WTC11 (cell line): ENCODE data around the gene RHBDD1. TPM values are rescaled to one million over a fixed set of nuclear protein-coding genes. Genes with fewer than 3 reads are reported as not detected.
"Not testable (repeated sequence)": the region's sequence is repeated elsewhere in the genome, so short reads cannot be mapped to it uniquely, and the experiment has no call there.

ENCODE experiments used
- ATAC-seq: fragments of 200-7000 bp; cut with Tn5 transposase; 2 replicates; pipeline ENCODE4 v1.10.0; 2021; ENCODE audit warnings: mild to moderate bottlenecking, moderate library complexity
- CTCF ChIA-PET: fragments of 300-600 bp; sonication (Branson Sonifier 250); formaldehyde crosslinking; loops from one replicate; lab custom pipeline; 2021; ENCODE audit warnings: antibody characterized with exemption; lab: Charles Lee
- POLR2A ChIA-PET: fragments of 350-600 bp; sonication (Branson Sonifier 250); formaldehyde crosslinking; loops from one replicate; lab custom pipeline; 2021; ENCODE audit warnings: antibody characterized with exemption; lab: Charles Lee
- DNase-seq: peaks from one replicate; pipeline ENCODE4 v3.0.0; 2021; ENCODE audit warnings: low spot score
- H3K27ac Mint-ChIP-seq: 2 replicates; pipeline ENCODE4 v1.8.0; 2021; ENCODE audit warnings: mixed read lengths
- H3K27me3 Mint-ChIP-seq: 2 replicates; pipeline ENCODE4 v1.8.0; 2021; ENCODE audit warnings: low read depth, mild to moderate bottlenecking, moderate library complexity, mixed read lengths
- H3K36me3 Mint-ChIP-seq: 2 replicates; pipeline ENCODE4 v1.8.0; 2021; ENCODE audit warnings: mixed read lengths
- H3K4me1 Mint-ChIP-seq: 2 replicates; pipeline ENCODE4 v1.8.0; 2022; ENCODE audit warnings: mixed read lengths
- H3K4me3 Mint-ChIP-seq: 2 replicates; pipeline ENCODE4 v1.8.0; 2021; ENCODE audit warnings: mild to moderate bottlenecking, moderate library complexity, mixed read lengths
- H3K9me3 Mint-ChIP-seq: 2 replicates; pipeline ENCODE4 v1.8.0; 2021; ENCODE audit warnings: mixed read lengths
- CBFB ChIP-seq: sonication (generic); formaldehyde crosslinking; IDR thresholded peaks from 2 replicates; pipeline ENCODE4 v1.8.1; 2022; ENCODE audit warnings: mild to moderate bottlenecking, low read depth, missing genetic modification reagents
- CREB1 ChIP-seq: sonication (generic); formaldehyde crosslinking; IDR thresholded peaks from 2 replicates; pipeline ENCODE4 v1.8.0; 2023; ENCODE audit warnings: mild to moderate bottlenecking, missing genetic modification reagents
- ELF4 ChIP-seq: sonication (generic); formaldehyde crosslinking; IDR thresholded peaks from 2 replicates; pipeline ENCODE4 v1.8.1; 2022; ENCODE audit warnings: low read depth, mild to moderate bottlenecking, moderate library complexity, missing genetic modification reagents
- EMX1 ChIP-seq: fragments of 250-450 bp; sonication (Bioruptor Pico); IDR thresholded peaks from 2 replicates; pipeline ENCODE4 v1.8.0; 2021; ENCODE audit warnings: mild to moderate bottlenecking
- ETV6 ChIP-seq: sonication (generic); formaldehyde crosslinking; IDR thresholded peaks from 2 replicates; pipeline ENCODE4 v1.8.1; 2022; ENCODE audit warnings: mild to moderate bottlenecking, missing genetic modification reagents
- FOXJ3 ChIP-seq: sonication (generic); formaldehyde crosslinking; IDR thresholded peaks from 2 replicates; pipeline ENCODE4 v1.9.0; 2021; ENCODE audit warnings: missing genetic modification reagents, mild to moderate bottlenecking, borderline replicate concordance
- JAZF1 ChIP-seq: fragments of 250-450 bp; sonication (Bioruptor Pico); IDR thresholded peaks from 2 replicates; pipeline ENCODE4 v1.9.0; 2021; ENCODE audit warnings: moderate library complexity, mild to moderate bottlenecking, inconsistent platforms
- JUN ChIP-seq: sonication (generic); formaldehyde crosslinking; IDR thresholded peaks from 2 replicates; pipeline ENCODE4 v1.8.0; 2023; ENCODE audit warnings: mild to moderate bottlenecking, missing genetic modification reagents
- MYBL2 ChIP-seq: sonication (generic); formaldehyde crosslinking; IDR thresholded peaks from 2 replicates; pipeline ENCODE4 v1.8.1; 2023; ENCODE audit warnings: mild to moderate bottlenecking, moderate library complexity, missing genetic modification reagents
- NR2C2 ChIP-seq: sonication (generic); formaldehyde crosslinking; IDR thresholded peaks from 2 replicates; pipeline ENCODE4 v1.8.0; 2022; ENCODE audit warnings: mild to moderate bottlenecking, missing genetic modification reagents
- SMAD3 ChIP-seq: sonication (generic); formaldehyde crosslinking; IDR thresholded peaks from 2 replicates; pipeline ENCODE4 v1.8.0; 2022; ENCODE audit warnings: missing genetic modification reagents, mild to moderate bottlenecking, borderline replicate concordance
- TEAD1 ChIP-seq: sonication (generic); formaldehyde crosslinking; IDR thresholded peaks from 2 replicates; pipeline ENCODE4 v1.8.0; 2022; ENCODE audit warnings: mild to moderate bottlenecking, missing genetic modification reagents
- ZBTB21 ChIP-seq: sonication (generic); formaldehyde crosslinking; IDR thresholded peaks from 2 replicates; pipeline ENCODE4 v1.8.1; 2023; ENCODE audit warnings: mild to moderate bottlenecking, missing genetic modification reagents, borderline replicate concordance
- ZNF121 ChIP-seq: sonication (generic); formaldehyde crosslinking; IDR thresholded peaks from 2 replicates; pipeline ENCODE4 v1.8.0; 2023; ENCODE audit warnings: missing genetic modification reagents
- ZNF232 ChIP-seq: sonication (generic); formaldehyde crosslinking; IDR thresholded peaks from 2 replicates; pipeline ENCODE4 v1.8.0; 2022; ENCODE audit warnings: mild to moderate bottlenecking, missing genetic modification reagents
- total RNA-seq: library from RNA; stranded (reverse); gene quantifications from 3 replicates; pipeline ENCODE4 v1.2.3, GENCODE V29; 2021
- TF ChIP-seq, protein P1 (sequence below): sonication (generic); formaldehyde crosslinking; IDR thresholded peaks from 2 replicates; pipeline ENCODE4 v1.8.0; 2022; ENCODE audit warnings: mild to moderate bottlenecking, missing genetic modification reagents
- TF ChIP-seq, protein P2 (sequence below): sonication (generic); formaldehyde crosslinking; IDR thresholded peaks from 2 replicates; pipeline ENCODE4 v1.8.0; 2022; ENCODE audit warnings: missing genetic modification reagents
- TF ChIP-seq, protein P3 (sequence below): sonication (generic); formaldehyde crosslinking; IDR thresholded peaks from 2 replicates; pipeline ENCODE4 v1.8.0; 2022; ENCODE audit warnings: mild to moderate bottlenecking, missing genetic modification reagents
- TF ChIP-seq, protein P4 (sequence below): sonication (generic); formaldehyde crosslinking; IDR thresholded peaks from 2 replicates; pipeline ENCODE4 v1.8.1; 2023; ENCODE audit warnings: mild to moderate bottlenecking, missing genetic modification reagents, moderate library complexity
- TF ChIP-seq, protein P5 (sequence below): sonication (generic); formaldehyde crosslinking; IDR thresholded peaks from 2 replicates; pipeline ENCODE4 v1.8.1; 2022; ENCODE audit warnings: low read depth, mild to moderate bottlenecking, moderate library complexity, missing genetic modification reagents, borderline replicate concordance
- TF ChIP-seq, protein P6 (sequence below): sonication (generic); formaldehyde crosslinking; IDR thresholded peaks from 2 replicates; pipeline ENCODE4 v1.8.1; 2023; ENCODE audit warnings: mild to moderate bottlenecking, moderate library complexity, missing genetic modification reagents

The RHBDD1 gene
- total RNA-seq, 1 experiment from 2014 or later = 25.7 TPM

DNA sequence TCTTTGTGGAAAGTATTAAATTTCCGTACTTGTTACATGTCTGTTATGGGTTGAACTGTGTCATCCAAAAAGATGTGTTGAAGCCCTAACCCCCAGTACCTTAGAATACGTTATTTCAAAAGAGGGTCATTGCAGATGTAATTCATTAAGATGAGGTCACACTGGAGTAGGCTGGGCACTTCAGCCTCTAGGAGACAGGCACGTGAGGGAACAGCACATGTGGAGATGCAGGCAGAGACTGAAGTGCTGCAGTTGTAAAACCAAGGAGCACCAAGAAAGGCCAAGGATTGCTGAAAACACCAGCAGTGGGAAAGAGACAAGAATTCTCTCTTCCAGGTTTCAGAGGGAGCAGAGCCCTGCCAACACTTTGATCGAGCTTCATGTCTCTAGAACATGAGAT is 4.6 kb upstream of the RHBDD1 start:
- ATAC-seq = no peak
- POLR2A ChIA-PET = no interaction called here
- no peak for DNase-seq

DNA sequence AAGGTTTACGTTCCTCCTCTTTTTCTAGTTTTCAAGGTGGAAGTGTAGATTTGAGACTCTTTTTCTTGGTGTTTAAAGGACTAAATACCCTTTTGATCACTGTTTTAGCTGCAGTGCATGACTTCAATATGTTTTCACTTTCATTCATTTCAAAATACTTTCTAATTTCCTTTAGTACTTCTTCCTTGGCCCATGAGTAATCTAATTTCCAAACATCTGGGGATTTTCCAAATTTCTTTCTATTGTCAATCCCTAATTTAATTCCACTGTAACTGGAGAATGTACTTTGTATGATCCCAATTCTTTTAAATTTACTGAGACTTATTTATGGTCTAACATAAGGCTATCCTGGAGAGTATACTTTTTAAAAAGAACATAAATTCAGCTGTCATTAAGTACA is 3.8 kb upstream of the RHBDD1 start:
- ATAC-seq = no peak
- no peaks in the 10 kb centered on the region for H3K9me3 Mint-ChIP-seq
- ChIA-PET CTCF (no interaction called here), POLR2A (no interaction called here)
- peaks cover 8% of the 10 kb centered on the region for H3K4me1 Mint-ChIP-seq
- H3K27ac Mint-ChIP-seq = no peak overlapping the region
- peaks cover 11% of the 10 kb centered on the region for H3K27me3 Mint-ChIP-seq
- H3K36me3 Mint-ChIP-seq = no peaks in the 10 kb centered on the region
- H3K4me3 Mint-ChIP-seq = no peak overlapping the region
- no peak for DNase-seq
- TF ChIP-seq NR2C2 (CRISPR knock-in tag) = no peak
- TF ChIP-seq, protein P1, sequence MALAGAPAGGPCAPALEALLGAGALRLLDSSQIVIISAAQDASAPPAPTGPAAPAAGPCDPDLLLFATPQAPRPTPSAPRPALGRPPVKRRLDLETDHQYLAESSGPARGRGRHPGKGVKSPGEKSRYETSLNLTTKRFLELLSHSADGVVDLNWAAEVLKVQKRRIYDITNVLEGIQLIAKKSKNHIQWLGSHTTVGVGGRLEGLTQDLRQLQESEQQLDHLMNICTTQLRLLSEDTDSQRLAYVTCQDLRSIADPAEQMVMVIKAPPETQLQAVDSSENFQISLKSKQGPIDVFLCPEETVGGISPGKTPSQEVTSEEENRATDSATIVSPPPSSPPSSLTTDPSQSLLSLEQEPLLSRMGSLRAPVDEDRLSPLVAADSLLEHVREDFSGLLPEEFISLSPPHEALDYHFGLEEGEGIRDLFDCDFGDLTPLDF = no peak
- no peak for TF ChIP-seq JAZF1 (CRISPR knock-in tag)
- no peak for TF ChIP-seq CREB1 (CRISPR knock-in tag)
- no peak for TF ChIP-seq ZBTB21 (CRISPR knock-in tag)
- TF ChIP-seq ETV6 (CRISPR knock-in tag) = no peak
- no peak for TF ChIP-seq ELF4 (CRISPR knock-in tag)
- TF ChIP-seq, protein P2, sequence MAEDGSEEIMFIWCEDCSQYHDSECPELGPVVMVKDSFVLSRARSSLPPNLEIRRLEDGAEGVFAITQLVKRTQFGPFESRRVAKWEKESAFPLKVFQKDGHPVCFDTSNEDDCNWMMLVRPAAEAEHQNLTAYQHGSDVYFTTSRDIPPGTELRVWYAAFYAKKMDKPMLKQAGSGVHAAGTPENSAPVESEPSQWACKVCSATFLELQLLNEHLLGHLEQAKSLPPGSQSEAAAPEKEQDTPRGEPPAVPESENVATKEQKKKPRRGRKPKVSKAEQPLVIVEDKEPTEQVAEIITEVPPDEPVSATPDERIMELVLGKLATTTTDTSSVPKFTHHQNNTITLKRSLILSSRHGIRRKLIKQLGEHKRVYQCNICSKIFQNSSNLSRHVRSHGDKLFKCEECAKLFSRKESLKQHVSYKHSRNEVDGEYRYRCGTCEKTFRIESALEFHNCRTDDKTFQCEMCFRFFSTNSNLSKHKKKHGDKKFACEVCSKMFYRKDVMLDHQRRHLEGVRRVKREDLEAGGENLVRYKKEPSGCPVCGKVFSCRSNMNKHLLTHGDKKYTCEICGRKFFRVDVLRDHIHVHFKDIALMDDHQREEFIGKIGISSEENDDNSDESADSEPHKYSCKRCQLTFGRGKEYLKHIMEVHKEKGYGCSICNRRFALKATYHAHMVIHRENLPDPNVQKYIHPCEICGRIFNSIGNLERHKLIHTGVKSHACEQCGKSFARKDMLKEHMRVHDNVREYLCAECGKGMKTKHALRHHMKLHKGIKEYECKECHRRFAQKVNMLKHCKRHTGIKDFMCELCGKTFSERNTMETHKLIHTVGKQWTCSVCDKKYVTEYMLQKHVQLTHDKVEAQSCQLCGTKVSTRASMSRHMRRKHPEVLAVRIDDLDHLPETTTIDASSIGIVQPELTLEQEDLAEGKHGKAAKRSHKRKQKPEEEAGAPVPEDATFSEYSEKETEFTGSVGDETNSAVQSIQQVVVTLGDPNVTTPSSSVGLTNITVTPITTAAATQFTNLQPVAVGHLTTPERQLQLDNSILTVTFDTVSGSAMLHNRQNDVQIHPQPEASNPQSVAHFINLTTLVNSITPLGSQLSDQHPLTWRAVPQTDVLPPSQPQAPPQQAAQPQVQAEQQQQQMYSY (CRISPR knock-in tag) = no peak
- TF ChIP-seq JUN (CRISPR knock-in tag) = no peak
- TF ChIP-seq, protein P3, sequence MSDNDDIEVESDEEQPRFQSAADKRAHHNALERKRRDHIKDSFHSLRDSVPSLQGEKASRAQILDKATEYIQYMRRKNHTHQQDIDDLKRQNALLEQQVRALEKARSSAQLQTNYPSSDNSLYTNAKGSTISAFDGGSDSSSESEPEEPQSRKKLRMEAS (CRISPR knock-in tag) = no peak
- TF ChIP-seq MYBL2 = no peak

More for the DNA sequence above, 4.6 kb upstream of the RHBDD1 start:
- CTCF ChIA-PET = no interaction called here
- Mint-ChIP-seq H3K27ac (no peak overlapping the region), H3K4me1 (peaks cover 2% of the 10 kb centered on the region; the same call in 1 of the 2 replicates), H3K9me3 (no peaks in the 10 kb centered on the region), H3K36me3 (no peaks in the 10 kb centered on the region), H3K27me3 (peaks cover 11% of the 10 kb centered on the region), H3K4me3 (no peak overlapping the region)
- TF ChIP-seq, protein P4, sequence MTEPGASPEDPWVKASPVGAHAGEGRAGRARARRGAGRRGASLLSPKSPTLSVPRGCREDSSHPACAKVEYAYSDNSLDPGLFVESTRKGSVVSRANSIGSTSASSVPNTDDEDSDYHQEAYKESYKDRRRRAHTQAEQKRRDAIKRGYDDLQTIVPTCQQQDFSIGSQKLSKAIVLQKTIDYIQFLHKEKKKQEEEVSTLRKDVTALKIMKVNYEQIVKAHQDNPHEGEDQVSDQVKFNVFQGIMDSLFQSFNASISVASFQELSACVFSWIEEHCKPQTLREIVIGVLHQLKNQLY (CRISPR knock-in tag) = no peak
- TF ChIP-seq NR2C2 (CRISPR knock-in tag) = no peak
- TF ChIP-seq ZNF232 = no peak
- TF ChIP-seq FOXJ3 (CRISPR knock-in tag) = no peak
- no peak for TF ChIP-seq SMAD3 (CRISPR knock-in tag)
- TF ChIP-seq MYBL2 = no peak
- no peak for TF ChIP-seq EMX1
- TF ChIP-seq JAZF1 (CRISPR knock-in tag) = no peak
- no peak for TF ChIP-seq ZNF121
- no peak for TF ChIP-seq TEAD1 (CRISPR knock-in tag)
- TF ChIP-seq, protein P5, sequence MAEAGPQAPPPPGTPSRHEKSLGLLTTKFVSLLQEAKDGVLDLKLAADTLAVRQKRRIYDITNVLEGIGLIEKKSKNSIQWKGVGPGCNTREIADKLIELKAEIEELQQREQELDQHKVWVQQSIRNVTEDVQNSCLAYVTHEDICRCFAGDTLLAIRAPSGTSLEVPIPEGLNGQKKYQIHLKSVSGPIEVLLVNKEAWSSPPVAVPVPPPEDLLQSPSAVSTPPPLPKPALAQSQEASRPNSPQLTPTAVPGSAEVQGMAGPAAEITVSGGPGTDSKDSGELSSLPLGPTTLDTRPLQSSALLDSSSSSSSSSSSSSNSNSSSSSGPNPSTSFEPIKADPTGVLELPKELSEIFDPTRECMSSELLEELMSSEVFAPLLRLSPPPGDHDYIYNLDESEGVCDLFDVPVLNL (CRISPR knock-in tag) = no peak
- TF ChIP-seq CBFB (CRISPR knock-in tag) = no peak
- TF ChIP-seq, protein P6, sequence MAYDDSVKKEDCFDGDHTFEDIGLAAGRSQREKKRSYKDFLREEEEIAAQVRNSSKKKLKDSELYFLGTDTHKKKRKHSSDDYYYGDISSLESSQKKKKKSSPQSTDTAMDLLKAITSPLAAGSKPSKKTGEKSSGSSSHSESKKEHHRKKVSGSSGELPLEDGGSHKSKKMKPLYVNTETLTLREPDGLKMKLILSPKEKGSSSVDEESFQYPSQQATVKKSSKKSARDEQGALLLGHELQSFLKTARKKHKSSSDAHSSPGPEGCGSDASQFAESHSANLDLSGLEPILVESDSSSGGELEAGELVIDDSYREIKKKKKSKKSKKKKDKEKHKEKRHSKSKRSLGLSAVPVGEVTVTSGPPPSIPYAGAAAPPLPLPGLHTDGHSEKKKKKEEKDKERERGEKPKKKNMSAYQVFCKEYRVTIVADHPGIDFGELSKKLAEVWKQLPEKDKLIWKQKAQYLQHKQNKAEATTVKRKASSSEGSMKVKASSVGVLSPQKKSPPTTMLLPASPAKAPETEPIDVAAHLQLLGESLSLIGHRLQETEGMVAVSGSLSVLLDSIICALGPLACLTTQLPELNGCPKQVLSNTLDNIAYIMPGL (CRISPR knock-in tag) = no peak

DNA sequence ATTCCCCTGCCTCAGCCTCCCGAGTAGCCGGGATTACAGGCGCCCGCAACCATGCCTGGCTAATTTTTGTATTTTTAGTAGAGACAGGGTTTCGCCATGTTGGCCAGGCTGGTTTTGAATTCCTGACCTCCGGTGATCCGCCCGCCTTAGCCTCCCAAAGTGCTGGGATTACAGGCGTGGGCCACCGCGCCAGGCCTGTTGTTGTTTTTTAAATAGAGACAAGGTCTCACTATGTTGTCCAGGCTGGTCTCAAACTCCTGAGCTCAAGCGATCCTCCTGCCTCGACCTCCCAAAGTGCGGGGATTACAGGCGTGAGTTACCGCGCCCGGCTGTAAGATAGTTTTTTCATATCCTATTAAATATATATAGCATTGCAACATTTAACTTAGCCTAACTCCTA is 974 bp upstream of the RHBDD1 start:
- peak overlapping the region; percentile 76 for H3K4me3 Mint-ChIP-seq
- peaks cover 13% of the 10 kb centered on the region for H3K4me1 Mint-ChIP-seq
- not testable (repeated sequence) for DNase-seq, H3K36me3 Mint-ChIP-seq, ATAC-seq, H3K9me3 Mint-ChIP-seq, H3K27ac Mint-ChIP-seq
- ChIA-PET POLR2A (interaction anchor here (2.3 kb wide), 1 partner anchor 36 kb away, joined by 11 read pairs; the partner anchor contains the start of gene IRS1), CTCF (interaction anchor here (1.0 to 2.7 kb wide), 3 partner anchors 32 to 198 kb away, joined by 3 to 9 read pairs (median 4); no protein-coding TSS in a partner anchor)
- H3K27me3 Mint-ChIP-seq = peaks cover 11% of the 10 kb centered on the region
